ENCODE results near the gene ASPG. TPM values are rescaled to one million over a fixed set of nuclear protein-coding genes. Genes with fewer than 3 reads are reported as not detected.

ASPG gene
- total and polyA plus RNA-seq, 8 donors = 1.4 to 32.2 (median 11.4) TPM

DNA sequence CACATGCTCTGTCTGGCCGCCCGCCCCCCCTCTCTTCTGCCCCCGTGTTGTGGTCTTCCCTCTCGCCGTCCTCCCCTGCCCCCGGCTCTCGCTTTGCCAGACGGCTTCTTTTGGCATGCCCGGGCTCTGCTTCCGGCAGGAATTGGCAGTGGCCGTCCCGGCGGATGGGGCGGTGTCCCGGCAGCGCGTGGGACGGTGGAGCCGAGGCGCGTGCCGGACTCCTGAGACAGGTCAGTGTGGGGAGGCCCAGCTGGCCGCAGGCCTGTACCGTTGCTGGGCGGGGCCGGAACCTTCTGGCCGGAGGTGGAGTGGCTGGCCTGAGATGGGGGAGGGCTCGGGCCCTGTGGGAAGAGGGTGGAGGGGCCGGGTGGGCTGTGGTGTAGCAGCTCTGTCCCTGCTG is 70.0 kb downstream of the ASPG start:
- ATAC-seq = peak; percentile 33

DNA sequence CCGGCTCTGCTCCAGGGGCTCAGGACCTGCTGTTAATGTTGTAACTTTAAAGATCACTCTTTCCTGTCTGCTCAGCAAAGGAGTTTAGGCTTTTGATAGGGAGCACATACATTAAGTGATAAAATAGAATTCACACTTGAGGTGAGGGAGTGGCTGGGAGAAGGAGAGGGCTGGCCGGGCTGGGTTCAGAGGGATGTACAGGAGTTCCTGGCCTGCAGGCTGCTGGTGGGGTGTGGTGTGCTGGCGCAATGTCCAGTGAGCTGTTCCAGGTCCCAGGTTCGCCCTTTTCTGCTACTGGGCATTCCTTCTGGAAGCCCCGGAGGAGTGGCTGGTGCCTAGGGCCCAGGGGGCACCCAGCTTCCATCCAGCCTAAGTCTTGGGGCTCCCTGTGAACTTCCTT is 70.6 kb downstream of the ASPG start:
- no peak for DNase-seq
- ATAC-seq = no peak
- no peak overlapping the region for H3K4me3 ChIP-seq
- H3K27ac ChIP-seq = no peak overlapping the region
- intact Hi-C loops (cut with DNase I) = no loop called here
- no peaks in the 10 kb centered on the region for H3K4me1 ChIP-seq
- no peaks in the 10 kb centered on the region for H3K27me3 ChIP-seq
- H3K9me3 ChIP-seq = no peaks in the 10 kb centered on the region
- TF ChIP-seq, protein P1, sequence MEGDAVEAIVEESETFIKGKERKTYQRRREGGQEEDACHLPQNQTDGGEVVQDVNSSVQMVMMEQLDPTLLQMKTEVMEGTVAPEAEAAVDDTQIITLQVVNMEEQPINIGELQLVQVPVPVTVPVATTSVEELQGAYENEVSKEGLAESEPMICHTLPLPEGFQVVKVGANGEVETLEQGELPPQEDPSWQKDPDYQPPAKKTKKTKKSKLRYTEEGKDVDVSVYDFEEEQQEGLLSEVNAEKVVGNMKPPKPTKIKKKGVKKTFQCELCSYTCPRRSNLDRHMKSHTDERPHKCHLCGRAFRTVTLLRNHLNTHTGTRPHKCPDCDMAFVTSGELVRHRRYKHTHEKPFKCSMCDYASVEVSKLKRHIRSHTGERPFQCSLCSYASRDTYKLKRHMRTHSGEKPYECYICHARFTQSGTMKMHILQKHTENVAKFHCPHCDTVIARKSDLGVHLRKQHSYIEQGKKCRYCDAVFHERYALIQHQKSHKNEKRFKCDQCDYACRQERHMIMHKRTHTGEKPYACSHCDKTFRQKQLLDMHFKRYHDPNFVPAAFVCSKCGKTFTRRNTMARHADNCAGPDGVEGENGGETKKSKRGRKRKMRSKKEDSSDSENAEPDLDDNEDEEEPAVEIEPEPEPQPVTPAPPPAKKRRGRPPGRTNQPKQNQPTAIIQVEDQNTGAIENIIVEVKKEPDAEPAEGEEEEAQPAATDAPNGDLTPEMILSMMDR (IDR thresholded peaks at IDR 0.05) = no peak
- H3K36me3 ChIP-seq = no peaks in the 10 kb centered on the region

More for the DNA sequence above, 70.0 kb downstream of the ASPG start:
- intact Hi-C loops (cut with DNase I) = no loop called here
- TF ChIP-seq, protein P1 (IDR thresholded peaks at IDR 0.05) = no peak
- Histone ChIP-seq H3K36me3 (no peaks in the 10 kb centered on the region), H3K4me3 (no peak overlapping the region), H3K27me3 (no peaks in the 10 kb centered on the region), H3K9me3 (no peaks in the 10 kb centered on the region), H3K27ac (no peak overlapping the region), H3K4me1 (peaks cover 0 to 4% of the 10 kb centered on the region in 2 donors)
- DNase-seq = no peak

DNA sequence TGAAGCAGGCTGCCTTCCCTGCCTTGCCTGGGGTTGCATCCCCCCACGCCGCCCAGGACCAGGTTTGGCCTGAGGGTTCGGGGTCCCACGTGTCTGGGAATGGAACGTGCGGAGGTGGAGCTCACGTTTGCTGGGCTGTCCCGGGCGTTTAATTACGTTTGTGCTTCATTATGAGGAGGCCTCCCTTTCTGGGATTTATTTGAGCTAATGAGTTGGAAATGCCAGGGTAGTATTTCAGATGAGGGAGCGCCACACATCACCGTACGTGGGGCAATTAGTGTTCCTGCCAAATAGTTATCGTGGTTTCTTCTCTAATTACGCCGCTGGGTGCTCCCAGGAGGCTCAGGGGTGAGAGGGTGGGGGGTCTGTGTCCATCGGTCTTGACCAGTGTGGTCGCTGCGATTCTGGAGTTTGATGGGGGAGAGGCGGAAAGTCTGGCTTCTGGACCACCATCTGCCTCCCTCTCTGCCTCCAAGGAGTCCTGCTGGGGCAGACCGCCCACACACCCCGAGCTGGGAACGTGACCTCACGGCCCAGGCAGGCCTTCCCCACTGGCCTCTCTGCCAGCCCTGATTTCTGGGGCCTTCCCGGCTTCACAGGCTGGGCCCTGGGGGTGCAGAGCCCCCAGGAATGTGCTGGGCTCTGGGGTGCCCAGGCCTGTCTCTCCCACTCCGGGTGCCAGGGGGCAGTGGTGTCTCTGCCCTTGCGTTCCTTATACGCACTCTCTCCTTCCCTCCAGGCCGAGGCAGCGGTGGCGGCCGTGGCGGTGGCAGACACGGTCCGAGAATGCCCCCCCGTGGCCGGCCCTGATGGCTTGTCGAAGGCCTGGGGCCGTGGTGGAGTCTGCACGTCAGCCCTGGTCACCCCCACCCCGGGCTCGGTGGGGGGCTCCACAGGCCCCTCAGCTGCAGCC is 71.8 kb downstream of the ASPG start:
- H3K9me3 ChIP-seq = no peaks in the 10 kb centered on the region
- no peak overlapping the region for H3K27ac ChIP-seq
- no peaks in the 10 kb centered on the region for H3K4me1 ChIP-seq
- ATAC-seq = no peak
- DNase-seq = no peak
- no peak overlapping the region for H3K4me3 ChIP-seq
- H3K36me3 ChIP-seq = no peaks in the 10 kb centered on the region
- TF ChIP-seq, protein P1 (IDR thresholded peaks at IDR 0.05) = no peak
- H3K27me3 ChIP-seq = no peaks in the 10 kb centered on the region
- intact Hi-C loops (cut with DNase I) = no loop called here

DNA sequence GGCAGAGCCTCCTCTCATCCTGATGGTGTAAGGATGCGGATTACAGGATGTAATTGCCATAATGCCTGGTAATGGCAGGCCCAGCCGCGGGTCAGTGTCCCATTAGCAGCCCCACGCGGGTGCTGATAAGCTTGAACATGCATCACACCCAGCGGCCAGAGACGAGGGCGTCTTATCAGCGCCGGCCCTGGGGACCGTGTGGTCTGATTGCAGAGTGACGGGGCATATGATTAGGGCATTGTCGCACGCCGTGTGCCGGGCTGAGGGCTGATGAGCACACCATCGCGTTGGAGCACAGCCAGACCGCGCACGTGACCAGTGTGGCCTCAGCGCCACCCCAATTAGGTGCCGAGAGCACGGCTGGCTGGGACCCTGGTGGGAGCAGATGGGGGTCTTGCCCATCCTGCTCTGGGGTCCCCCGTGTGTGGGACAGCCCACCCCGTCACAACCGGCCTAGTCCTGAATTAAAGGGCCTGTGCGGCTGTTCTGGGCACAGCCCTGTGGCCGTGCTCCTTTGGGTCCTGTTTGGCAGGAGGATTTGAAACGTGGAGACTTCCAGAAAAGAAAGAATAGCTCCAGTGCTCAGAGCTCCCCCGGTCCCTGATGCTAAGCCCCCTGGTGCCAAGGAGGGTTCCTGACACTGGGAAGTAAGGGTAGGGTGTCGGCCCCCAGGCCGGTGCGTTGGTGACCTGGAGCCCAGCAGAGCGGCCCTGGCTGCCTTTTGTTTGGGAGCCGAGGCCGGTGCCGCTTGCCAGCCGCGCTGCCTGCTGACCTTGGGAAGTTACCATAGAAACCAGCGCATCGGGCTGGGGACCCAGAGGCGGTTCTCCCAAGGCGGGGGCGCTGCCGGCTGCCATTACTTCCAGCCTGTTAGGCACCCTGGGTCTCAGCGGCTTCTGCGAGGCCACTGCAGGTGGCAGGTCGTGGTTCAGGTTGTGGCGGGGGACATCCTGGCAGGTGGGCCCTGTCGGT is 73.6 kb downstream of the ASPG start:
- H3K9me3 ChIP-seq = no peaks in the 10 kb centered on the region
- no peaks in the 10 kb centered on the region for H3K27me3 ChIP-seq
- ATAC-seq (no peak), DNase-seq (no peak)
- no peak overlapping the region for H3K4me3 ChIP-seq
- H3K4me1 ChIP-seq = no peaks in the 10 kb centered on the region
- intact Hi-C loops (cut with DNase I) = no loop called here
- TF ChIP-seq, protein P1 (IDR thresholded peaks at IDR 0.05) = no peak
- H3K36me3 ChIP-seq = no peaks in the 10 kb centered on the region
- no peak overlapping the region for H3K27ac ChIP-seq

DNA sequence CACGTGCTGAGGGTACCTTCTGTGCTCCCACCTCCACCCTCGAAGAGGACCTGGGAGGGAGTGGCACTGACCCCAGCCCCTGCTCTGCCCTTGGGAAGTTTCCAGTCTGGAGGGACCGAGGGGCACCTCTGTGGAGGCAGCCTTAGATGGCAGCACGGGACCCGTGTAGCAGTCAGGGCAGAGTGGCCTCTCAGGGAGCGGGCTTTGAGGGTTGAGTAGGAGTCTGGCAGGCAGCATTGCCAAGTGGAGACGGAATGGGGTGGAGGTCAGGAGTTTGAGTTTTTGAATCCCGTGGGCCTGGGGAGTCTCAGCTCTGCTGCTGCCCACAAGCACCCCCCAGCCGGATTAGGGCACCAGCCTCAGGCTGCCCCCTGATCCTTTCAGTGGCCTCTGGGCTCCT is 74.5 kb downstream of the ASPG start:
- Histone ChIP-seq H3K4me3 (no peak overlapping the region), H3K36me3 (no peaks in the 10 kb centered on the region), H3K4me1 (no peaks in the 10 kb centered on the region), H3K27me3 (no peaks in the 10 kb centered on the region), H3K27ac (no peak overlapping the region), H3K9me3 (no peaks in the 10 kb centered on the region)
- TF ChIP-seq, protein P1 (IDR thresholded peaks at IDR 0.05) = no peak
- DNase-seq = no peak
- intact Hi-C loops (cut with DNase I) = no loop called here
- no peak for ATAC-seq

All from left lung (tissue), 10 donors.